ENCODE results near the gene ZNF141. TPM values are rescaled to one million over a fixed set of nuclear protein-coding genes. Genes with fewer than 3 reads are reported as not detected.

ZNF141 gene
- total and polyA plus RNA-seq, 2 of the 4 experiments (the other 2 are of a cell fraction), result 1.8 to 4.7 TPM

- WGBS, 2 experiments (ENCODE audit: extremely low coverage in 2 of 2, insufficient read length in 1 of 2), result no CpG with 5 or more reads among the region's 2 CpGs
- Histone ChIP-seq H2AK5ac (ENCODE audit: low read depth, low read length) (no peak overlapping the region), H2BK120ac (ENCODE audit: low read depth, low read length) (no peak overlapping the region), H3K79me1 (ENCODE audit: low read depth in 1 of 2, low read length in 2 of 2) (no peaks in the 10 kb centered on the region), H3K14ac (replicated peaks; ENCODE audit: low read depth, low read length) (no peak overlapping the region), H2BK20ac (ENCODE audit: low read depth, low read length) (no peak overlapping the region), H3K9me1 (ENCODE audit: insufficient read depth, low read length) (no peaks in the 10 kb centered on the region), H3K23ac (ENCODE audit: low read depth, low read length) (no peak overlapping the region), H4K8ac (ENCODE audit: low read depth in 2 of 2, low read length in 2 of 2) (no peak overlapping the region), H2BK5ac (ENCODE audit: low read depth, low read length, poor library complexity, severe bottlenecking) (no peak overlapping the region), H3K4ac (ENCODE audit: low read depth, low read length) (no peak overlapping the region), H3K4me2 (ENCODE audit: low read depth, low read length) (no peak overlapping the region), H2AFZ (replicated peaks; ENCODE audit: low read length, poor library complexity) (no peak overlapping the region), H3K27ac (ENCODE audit: insufficient read depth, low read length) (no peak overlapping the region), H3K9me3 (ENCODE audit: control insufficient read depth, insufficient read depth, low read length) (peaks cover 65% of the 10 kb centered on the region), H3K4me1 (ENCODE audit: control insufficient read depth, insufficient read depth, low read length) (no peaks in the 10 kb centered on the region), H3K18ac (ENCODE audit: low read depth, low read length) (no peak overlapping the region), H2BK15ac (ENCODE audit: low read depth, low read length) (no peak overlapping the region), H3K27me3 (ENCODE audit: control insufficient read depth, insufficient read depth, low read length) (no peaks in the 10 kb centered on the region), H3K56ac (ENCODE audit: extremely low read depth, insufficient read depth, low read length) (no peak overlapping the region), H4K5ac (ENCODE audit: low read depth, low read length) (no peak overlapping the region), H3K9ac (ENCODE audit: low read depth, low read length) (no peak overlapping the region), H2AK9ac (replicated peaks; ENCODE audit: low read depth, low read length, poor library complexity) (no peak overlapping the region), H4K91ac (ENCODE audit: insufficient read depth, low read depth, low read length) (no peak overlapping the region), H3K4me3 (ENCODE audit: insufficient read depth, low read depth, low read length) (no peak overlapping the region), H3K36me3 (ENCODE audit: control insufficient read depth, insufficient read depth, low read length) (peaks cover 3% of the 10 kb centered on the region; the same call in 1 of the 2 replicates), H4K20me1 (ENCODE audit: insufficient read depth, low read length) (no peaks in the 10 kb centered on the region)
- intact Hi-C loops (cut with micrococcal nuclease), result no loop called here
- dilution Hi-C loops (cut with HindIII; ENCODE audit: low sequenced_read_pairs, unreplicated experiment), result no loop called here
- POLR2A ChIA-PET (ENCODE audit: unreplicated experiment), result no interaction called here
- DNase-seq (no peak), ATAC-seq (ENCODE audit: low read depth) (no peak)
- CTCF ChIA-PET, result no interaction called here
- in situ Hi-C loops (cut with MboI; ENCODE audit: low sequenced_read_pairs), result no loop called here
- TF ChIP-seq MAZ (IDR thresholded peaks at IDR 0.05; ENCODE audit: borderline replicate concordance, low read depth, low read length), result no peak
- BruUV-seq (replicated peaks), result no TSS peak
These were observed 85.0 kb downstream of the ZNF141 start for GRCh38 chr4:422587-422986.

Small RNA genes lying within 50 kb of the gene (microRNA-seq; reads per million reads assigned to microRNA genes)
- gene AC079140.2 (ENCODE audit: insufficient read depth, insufficient read length) (not detected), gene MIR571 (ENCODE audit: insufficient read depth in 1 of 2, insufficient read length in 1 of 2, unreplicated experiment in 1 of 2) (0 reads per million in 2 experiments), gene ZNF519P4 (ENCODE audit: insufficient read depth, insufficient read length) (not detected)

Small RNA genes lying within 50 kb of the gene (small RNA-seq; reads per million reads assigned to genes)
- gene AC079140.2 (0 reads per million in 5 experiments), gene MIR571 (0 reads per million in 5 experiments), gene ZNF519P4 (0 reads per million in 5 experiments)

Other genes starting within 250 kb of the ZNF141 start
- 1.8 and 2.2 TPM in 2 replicates for gene ZNF718, start 213.3 kb upstream of the ZNF141 start, total RNA-seq (2012; rRNA removed)
- 0.92 and 1.1 TPM in 2 replicates for gene ZNF718, start 213.3 kb upstream of the ZNF141 start, polyA plus RNA-seq (2012; rRNA removed)
- gene ZNF732, start 32.3 kb upstream of the ZNF141 start, total RNA-seq (2012; rRNA removed), result under 0.01 TPM in 2 replicates
- not detected in 2 replicates for gene ZNF732, start 32.3 kb upstream of the ZNF141 start, polyA plus RNA-seq (2012; rRNA removed)
- 10.8 and 13.6 TPM in 2 replicates for gene ZNF721, start 161.3 kb downstream of the ZNF141 start, total RNA-seq (2012; rRNA removed)
- gene ZNF721, start 161.3 kb downstream of the ZNF141 start, polyA plus RNA-seq (2012; rRNA removed), result 5.1 and 5.5 TPM in 2 replicates
- 21.7 and 26.4 TPM in 2 replicates for gene PIGG, start 161.4 kb downstream of the ZNF141 start, total RNA-seq (2012; rRNA removed)
- 31.8 and 33.0 TPM in 2 replicates for gene PIGG, start 161.4 kb downstream of the ZNF141 start, polyA plus RNA-seq (2012; rRNA removed)
- gene TMEM271, start 238.5 kb downstream of the ZNF141 start, total RNA-seq (2012; rRNA removed), result not detected in 2 replicates
- not detected in 2 replicates for gene TMEM271, start 238.5 kb downstream of the ZNF141 start, polyA plus RNA-seq (2012; rRNA removed)

Measured in IMR-90 (cell line).